ENCODE measurements around the gene EGFLAM. TPM values are rescaled to one million over a fixed set of nuclear protein-coding genes. Genes with fewer than 3 reads are reported as not detected.

Gene EGFLAM
- total RNA-seq, 1 experiment from 2014 or later = 45.4 TPM

DNA sequence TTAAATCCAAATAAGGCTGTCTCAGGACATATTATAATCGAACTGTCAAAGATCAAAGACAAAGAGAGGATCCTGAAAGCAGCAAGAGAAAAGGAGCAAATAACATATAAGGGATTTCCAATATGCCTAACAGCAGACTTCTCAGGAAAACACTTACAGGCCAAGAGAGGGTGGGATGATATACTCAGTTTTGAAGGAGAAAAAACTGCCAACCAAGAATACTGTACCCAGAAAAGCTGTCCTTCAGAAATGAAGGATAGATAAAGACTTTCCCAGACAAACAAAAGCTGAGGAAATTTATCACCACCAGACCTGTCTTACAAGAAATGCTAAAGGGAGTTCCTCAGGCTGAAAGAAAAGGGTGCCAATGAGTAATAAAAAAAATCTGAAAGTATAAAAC lies 16.0 kb downstream of the EGFLAM start:
- Histone ChIP-seq H3K9me3 (ENCODE audit: low read depth, low read length, poor library complexity, severe bottlenecking) (peaks cover 7% of the 10 kb centered on the region), H3K27me3 (replicated peaks; ENCODE audit: insufficient read depth, low read depth, low read length, poor library complexity) (no peaks in the 10 kb centered on the region), H3K4me3 (ENCODE audit: low read depth, low read length, poor library complexity, severe bottlenecking) (no peak overlapping the region), H3K36me3 (ENCODE audit: insufficient read depth, low read length, poor library complexity, severe bottlenecking) (no peaks in the 10 kb centered on the region), H3K4me1 (ENCODE audit: insufficient read depth, low read length, poor library complexity, severe bottlenecking) (no peaks in the 10 kb centered on the region), H3K27ac (ENCODE audit: low read depth, low read length, poor library complexity, severe bottlenecking) (no peak overlapping the region)
- ChIA-PET POLR2A (ENCODE audit: low non-redundant PET) (no interaction called here), CTCF (no interaction called here)
- TF ChIP-seq, protein P1, sequence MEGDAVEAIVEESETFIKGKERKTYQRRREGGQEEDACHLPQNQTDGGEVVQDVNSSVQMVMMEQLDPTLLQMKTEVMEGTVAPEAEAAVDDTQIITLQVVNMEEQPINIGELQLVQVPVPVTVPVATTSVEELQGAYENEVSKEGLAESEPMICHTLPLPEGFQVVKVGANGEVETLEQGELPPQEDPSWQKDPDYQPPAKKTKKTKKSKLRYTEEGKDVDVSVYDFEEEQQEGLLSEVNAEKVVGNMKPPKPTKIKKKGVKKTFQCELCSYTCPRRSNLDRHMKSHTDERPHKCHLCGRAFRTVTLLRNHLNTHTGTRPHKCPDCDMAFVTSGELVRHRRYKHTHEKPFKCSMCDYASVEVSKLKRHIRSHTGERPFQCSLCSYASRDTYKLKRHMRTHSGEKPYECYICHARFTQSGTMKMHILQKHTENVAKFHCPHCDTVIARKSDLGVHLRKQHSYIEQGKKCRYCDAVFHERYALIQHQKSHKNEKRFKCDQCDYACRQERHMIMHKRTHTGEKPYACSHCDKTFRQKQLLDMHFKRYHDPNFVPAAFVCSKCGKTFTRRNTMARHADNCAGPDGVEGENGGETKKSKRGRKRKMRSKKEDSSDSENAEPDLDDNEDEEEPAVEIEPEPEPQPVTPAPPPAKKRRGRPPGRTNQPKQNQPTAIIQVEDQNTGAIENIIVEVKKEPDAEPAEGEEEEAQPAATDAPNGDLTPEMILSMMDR (conservative IDR thresholded peaks at IDR 0.05; ENCODE audit: low read depth, low read length) = no peak
- TF ChIP-seq EZH2 (IDR thresholded peaks at IDR 0.05; ENCODE audit: borderline replicate concordance, low read depth, low read length, poor library complexity, severe bottlenecking) = no peak
- DNase-seq (ENCODE audit: low spot score) = no peak
- no TSS peak for BruUV-seq (replicated peaks)
- intact Hi-C loops (cut with micrococcal nuclease; ENCODE audit: unreplicated experiment) = no loop called here

DNA sequence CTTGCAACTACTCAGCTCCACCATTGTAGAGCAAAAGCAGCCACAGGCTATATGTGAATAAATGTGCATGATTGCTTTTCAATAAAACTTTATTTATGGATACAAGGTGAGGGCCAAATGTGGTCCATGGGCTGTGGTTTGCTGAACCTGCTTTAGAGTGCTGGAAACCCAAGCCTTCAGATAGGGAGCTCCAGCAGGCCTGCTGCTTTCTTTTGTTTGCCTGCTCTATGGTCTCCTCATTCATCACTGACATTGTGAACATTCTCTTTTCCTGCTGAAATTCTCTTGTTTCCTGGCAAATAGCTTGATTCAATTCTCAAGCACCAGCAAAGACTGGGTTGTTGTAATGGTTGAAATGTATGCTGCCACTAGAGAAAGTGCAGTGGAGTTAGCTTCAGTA lies 26.0 kb downstream of the EGFLAM start:
- Histone ChIP-seq H3K27me3 (replicated peaks; ENCODE audit: insufficient read depth, low read depth, low read length, poor library complexity) (no peaks in the 10 kb centered on the region), H3K27ac (ENCODE audit: low read depth, low read length, poor library complexity, severe bottlenecking) (no peak overlapping the region), H3K4me3 (ENCODE audit: low read depth, low read length, poor library complexity, severe bottlenecking) (no peak overlapping the region), H3K9me3 (ENCODE audit: low read depth, low read length, poor library complexity, severe bottlenecking) (no peaks in the 10 kb centered on the region), H3K4me1 (ENCODE audit: insufficient read depth, low read length, poor library complexity, severe bottlenecking) (no peaks in the 10 kb centered on the region), H3K36me3 (ENCODE audit: insufficient read depth, low read length, poor library complexity, severe bottlenecking) (no peaks in the 10 kb centered on the region)
- no peak for TF ChIP-seq EZH2 (IDR thresholded peaks at IDR 0.05; ENCODE audit: borderline replicate concordance, low read depth, low read length, poor library complexity, severe bottlenecking)
- TF ChIP-seq, protein P1 (conservative IDR thresholded peaks at IDR 0.05; ENCODE audit: low read depth, low read length) = no peak
- CTCF ChIA-PET = no interaction called here
- DNase-seq (ENCODE audit: low spot score) = no peak
- intact Hi-C loops (cut with micrococcal nuclease; ENCODE audit: unreplicated experiment) = no loop called here
- POLR2A ChIA-PET (ENCODE audit: low non-redundant PET) = no interaction called here
- no TSS peak for BruUV-seq (replicated peaks)

DNA sequence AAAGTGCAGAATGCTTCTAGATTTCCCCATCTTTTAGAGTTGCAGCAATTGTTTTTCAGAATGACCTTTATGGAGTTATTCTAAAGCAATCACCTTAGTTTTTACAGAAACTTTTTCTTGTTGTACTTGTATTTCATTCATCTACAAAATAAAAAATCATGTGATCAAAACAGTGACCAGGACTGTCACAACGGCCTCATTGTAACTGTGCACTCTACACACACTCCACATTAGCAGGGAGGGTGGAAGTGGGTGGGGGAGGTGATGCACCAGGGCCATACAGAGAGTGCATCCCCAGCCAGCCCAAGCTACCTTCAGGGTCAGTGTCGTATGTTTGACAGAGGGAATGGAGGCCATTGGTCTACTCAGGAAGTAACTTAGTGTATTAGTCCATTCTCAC lies 26.9 kb downstream of the EGFLAM start:
- H3K36me3 ChIP-seq (ENCODE audit: insufficient read depth, low read length, poor library complexity, severe bottlenecking) = no peaks in the 10 kb centered on the region
- H3K27me3 ChIP-seq (replicated peaks; ENCODE audit: insufficient read depth, low read depth, low read length, poor library complexity) = no peaks in the 10 kb centered on the region
- H3K4me3 ChIP-seq (ENCODE audit: low read depth, low read length, poor library complexity, severe bottlenecking) = no peak overlapping the region
- intact Hi-C loops (cut with micrococcal nuclease; ENCODE audit: unreplicated experiment) = no loop called here
- ChIA-PET POLR2A (ENCODE audit: low non-redundant PET) (no interaction called here), CTCF (no interaction called here)
- no peaks in the 10 kb centered on the region for H3K9me3 ChIP-seq (ENCODE audit: low read depth, low read length, poor library complexity, severe bottlenecking)
- no peak for DNase-seq (ENCODE audit: low spot score)
- no TSS peak for BruUV-seq (replicated peaks)
- H3K27ac ChIP-seq (ENCODE audit: low read depth, low read length, poor library complexity, severe bottlenecking) = no peak overlapping the region
- TF ChIP-seq, protein P1 (conservative IDR thresholded peaks at IDR 0.05; ENCODE audit: low read depth, low read length) = no peak
- TF ChIP-seq EZH2 (IDR thresholded peaks at IDR 0.05; ENCODE audit: borderline replicate concordance, low read depth, low read length, poor library complexity, severe bottlenecking) = no peak
- H3K4me1 ChIP-seq (ENCODE audit: insufficient read depth, low read length, poor library complexity, severe bottlenecking) = no peaks in the 10 kb centered on the region
